Retinal pigment epithelial cell (primary cell): Measurements from ENCODE around the gene PCDHGA6.
"Not testable (repeated sequence)": the region's sequence is repeated elsewhere in the genome, so short reads cannot be mapped to it uniquely, and the experiment has no call there.

Experiments
- DNase-seq: peaks from one replicate; pipeline ENCODE4 v3.0.0-alpha.2; 2010; ENCODE audit warnings: low read depth
- H3K4me3 ChIP-seq: 2 replicates; pipeline ENCODE4 v1.5.1; 2011; ENCODE audit warnings: mild to moderate bottlenecking, low read length, control low read depth, moderate library complexity
- CTCF ChIP-seq: conservative IDR thresholded peaks from 2 replicates; pipeline ENCODE4 v1.5.1; 2011; ENCODE audit warnings: low read depth, low read length, control low read depth, inconsistent platforms

The PCDHGA6 gene

DNA sequence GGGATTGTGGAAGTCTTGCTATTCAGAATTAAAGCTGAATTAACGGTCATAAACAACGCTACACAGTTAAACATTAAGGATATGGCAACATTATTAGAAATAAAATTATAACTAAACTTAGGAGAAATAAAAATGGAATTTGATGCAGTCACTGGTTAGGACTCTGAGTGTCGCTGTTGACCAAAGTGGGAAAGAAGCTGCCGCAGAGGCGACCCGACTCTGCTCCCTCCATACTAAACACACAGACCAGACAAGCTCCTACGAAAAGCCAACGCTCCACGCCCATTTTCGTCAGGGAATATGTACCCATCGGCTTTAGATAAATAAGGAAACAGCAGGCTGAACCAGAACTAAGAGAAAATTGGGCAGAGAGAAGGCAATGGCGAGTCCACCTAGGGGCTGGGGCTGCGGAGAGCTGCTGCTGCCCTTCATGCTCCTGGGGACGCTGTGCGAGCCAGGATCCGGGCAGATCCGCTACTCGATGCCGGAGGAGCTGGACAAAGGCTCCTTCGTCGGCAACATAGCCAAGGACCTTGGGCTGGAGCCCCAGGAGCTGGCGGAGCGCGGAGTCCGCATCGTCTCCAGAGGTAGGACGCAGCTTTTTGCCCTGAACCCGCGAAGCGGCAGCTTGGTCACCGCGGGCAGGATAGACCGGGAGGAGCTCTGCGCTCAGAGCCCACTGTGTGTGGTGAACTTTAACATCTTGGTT lies 9.6 kb upstream of the PCDHGA6 start, which contains the start of gene PCDHGA5:
Gene PCDHGA5 (plus strand): TSS at position 211 of the 709 bp plus-strand sequence. CDS start 169 bp downstream, at position 380.
- no peak within 1 kb of the TSS for H3K4me3 ChIP-seq
- TF ChIP-seq CTCF = no peak
- no peak for DNase-seq

- no peak overlapping the region for H3K4me3 ChIP-seq
- no peak for DNase-seq
- TF ChIP-seq CTCF = no peak
These were observed 7.4 kb upstream of the PCDHGA6 start for GRCh38 chr5:141366016-141366896.

DNA sequence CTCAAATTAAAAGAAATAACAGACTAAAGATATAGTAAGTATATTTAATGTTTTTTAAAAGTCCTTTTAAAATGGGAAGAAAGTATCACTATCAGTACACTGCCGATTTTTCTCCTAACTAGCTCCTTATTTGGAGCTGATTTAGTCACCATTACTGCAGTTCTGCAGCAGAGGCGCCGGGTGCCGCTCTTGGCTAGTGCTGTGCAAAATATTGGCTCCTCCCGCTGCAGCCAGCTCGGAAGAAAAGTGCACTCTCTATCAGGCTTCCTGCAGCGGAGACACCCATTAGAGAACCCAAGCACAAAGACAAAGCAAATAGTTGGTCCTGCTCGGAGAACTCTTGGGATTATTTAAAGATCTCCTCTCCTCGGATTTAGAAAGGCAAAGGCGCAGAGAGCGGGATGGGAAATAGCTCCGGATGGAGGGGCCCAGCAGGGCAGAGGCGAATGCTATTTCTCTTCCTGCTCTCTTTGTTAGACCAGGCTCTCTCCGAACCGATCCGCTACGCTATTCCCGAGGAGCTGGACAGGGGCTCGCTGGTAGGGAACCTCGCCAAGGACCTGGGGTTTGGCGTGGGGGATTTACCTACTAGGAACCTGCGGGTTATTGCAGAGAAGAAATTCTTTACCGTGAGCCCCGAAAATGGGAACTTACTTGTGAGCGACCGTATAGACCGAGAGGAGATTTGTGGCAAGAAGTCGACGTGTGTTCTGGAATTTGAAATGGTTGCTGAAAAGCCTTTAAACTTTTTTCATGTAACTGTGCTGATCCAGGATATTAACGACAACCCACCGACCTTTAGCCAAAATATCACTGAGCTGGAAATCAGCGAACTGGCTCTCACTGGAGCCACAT lies 3.5 kb upstream of the PCDHGA6 start, which contains the start of gene PCDHGB3:
Gene PCDHGB3 (plus strand): TSS at position 249 of the 855 bp plus-strand sequence. CDS start 153 bp downstream, at position 402.
- H3K4me3 ChIP-seq = peak within 1 kb of the TSS; percentile 30
- TF ChIP-seq CTCF = peak; percentile 43
- no peak for DNase-seq

GRCh38 chr5:141371572-141372475 lies 1.9 kb upstream of the PCDHGA6 start:
- no peak for DNase-seq
- no peak for TF ChIP-seq CTCF
- H3K4me3 ChIP-seq = no peak overlapping the region

- no peak for TF ChIP-seq CTCF
- DNase-seq = no peak
- H3K4me3 ChIP-seq = no peak overlapping the region
These were observed 936 bp downstream of the PCDHGA6 start for GRCh38 chr5:141374627-141375026.

DNA sequence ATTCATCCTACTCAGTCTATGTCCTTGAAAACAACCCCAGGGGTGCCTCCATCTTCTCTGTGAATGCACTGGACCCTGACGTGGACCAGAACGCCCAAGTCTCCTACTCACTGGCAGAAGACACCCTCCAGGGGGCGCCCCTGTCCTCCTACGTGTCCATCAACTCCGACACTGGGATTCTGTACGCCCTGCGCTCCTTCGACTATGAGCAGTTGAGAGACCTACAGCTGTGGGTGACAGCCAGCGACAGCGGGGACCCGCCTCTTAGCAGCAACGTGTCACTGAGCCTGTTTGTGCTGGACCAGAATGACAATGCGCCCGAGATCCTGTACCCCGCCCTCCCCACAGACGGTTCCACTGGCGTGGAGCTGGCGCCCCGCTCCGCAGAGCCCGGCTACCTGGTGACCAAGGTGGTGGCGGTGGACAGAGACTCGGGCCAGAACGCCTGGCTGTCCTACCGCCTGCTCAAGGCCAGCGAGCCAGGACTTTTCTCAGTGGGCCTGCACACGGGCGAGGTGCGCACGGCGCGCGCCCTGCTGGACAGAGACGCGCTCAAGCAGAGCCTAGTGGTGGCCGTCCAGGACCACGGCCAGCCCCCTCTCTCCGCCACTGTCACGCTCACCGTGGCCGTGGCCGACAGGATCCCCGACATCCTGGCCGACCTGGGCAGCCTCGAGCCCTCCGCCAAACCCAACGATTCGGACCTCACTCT lies 1.9 kb downstream of the PCDHGA6 start:
- not testable (repeated sequence) for DNase-seq, H3K4me3 ChIP-seq
